GM21423 (cell line): ENCODE data around the gene PAX7.

Source experiments
- ATAC-seq: cut with Tn5 transposase; IDR thresholded peaks from one replicate; pipeline ENCODE4 v1.9.1; 2021; ENCODE audit warnings: mild to moderate bottlenecking, moderate library complexity; ENCODE audit not compliant: unreplicated experiment

PAX7 gene

DNA sequence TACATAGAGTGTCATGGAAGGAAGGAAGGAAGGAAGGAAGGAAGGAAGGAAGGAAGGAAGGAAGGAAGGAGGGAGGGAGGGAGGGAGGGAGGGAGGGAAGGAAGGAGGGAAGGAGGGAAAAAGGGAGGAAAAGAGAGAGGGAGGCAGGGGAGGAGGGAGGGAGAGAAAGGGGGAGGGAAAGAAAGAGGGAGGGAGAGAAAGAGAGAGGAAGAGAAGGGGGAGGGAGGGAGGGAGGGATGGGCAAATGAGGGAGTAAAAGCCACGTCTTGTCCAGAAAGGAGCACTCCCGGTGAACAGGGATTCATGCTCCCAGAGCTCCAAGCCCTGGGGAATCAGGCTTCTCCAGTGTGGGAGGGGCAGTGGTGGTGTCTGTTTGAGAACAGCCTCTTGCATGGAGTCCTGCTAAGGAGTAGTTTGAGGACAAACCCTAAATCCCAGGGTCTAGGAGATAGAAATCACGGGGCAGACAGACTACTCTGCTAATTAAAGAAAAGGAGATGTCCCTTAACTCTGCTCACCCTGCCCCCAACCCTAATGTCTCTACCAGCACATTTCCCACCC, 157.3 kb downstream of the PAX7 start:
- no peak for ATAC-seq

DNA sequence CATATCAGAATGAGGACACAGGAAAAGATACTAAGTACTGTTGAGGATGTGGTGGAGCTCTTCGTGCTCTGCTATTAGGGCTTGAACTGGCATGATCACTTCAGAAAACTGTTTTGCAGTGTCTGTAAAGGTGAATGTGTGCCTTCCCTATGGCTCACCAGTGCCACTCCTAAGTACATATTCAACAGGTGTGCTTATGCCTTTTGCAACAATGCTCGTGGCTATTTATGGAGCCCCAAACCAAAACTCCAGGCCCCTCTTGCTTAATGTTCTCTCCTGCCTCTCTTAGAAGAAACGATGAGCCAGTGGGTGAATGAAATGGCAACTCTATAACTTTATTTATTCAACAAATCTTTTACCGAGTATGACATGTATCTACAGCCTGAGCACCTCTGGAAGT, 158.6 kb downstream of the PAX7 start:
- ATAC-seq, result no peak

DNA sequence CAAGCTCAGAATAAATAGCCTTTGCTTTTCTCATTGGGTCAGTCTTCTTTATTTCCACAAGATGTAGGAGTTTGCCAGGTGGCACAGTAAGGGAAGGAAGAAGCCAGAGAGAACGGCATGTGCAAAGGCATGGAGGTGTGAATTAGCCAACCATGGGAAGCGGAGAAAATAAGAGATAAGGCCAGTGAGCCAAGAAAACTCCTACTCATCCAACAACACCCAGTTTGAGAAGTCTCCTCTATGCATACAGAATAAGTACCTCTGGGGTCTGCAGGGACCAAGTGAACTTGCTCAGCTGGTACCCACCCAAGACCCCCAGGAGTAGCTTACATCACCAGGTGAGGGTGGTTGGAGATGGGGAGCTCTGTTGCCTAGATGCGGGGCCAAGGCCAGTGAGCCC, 162.1 kb downstream of the PAX7 start:
- ATAC-seq, result no peak

DNA sequence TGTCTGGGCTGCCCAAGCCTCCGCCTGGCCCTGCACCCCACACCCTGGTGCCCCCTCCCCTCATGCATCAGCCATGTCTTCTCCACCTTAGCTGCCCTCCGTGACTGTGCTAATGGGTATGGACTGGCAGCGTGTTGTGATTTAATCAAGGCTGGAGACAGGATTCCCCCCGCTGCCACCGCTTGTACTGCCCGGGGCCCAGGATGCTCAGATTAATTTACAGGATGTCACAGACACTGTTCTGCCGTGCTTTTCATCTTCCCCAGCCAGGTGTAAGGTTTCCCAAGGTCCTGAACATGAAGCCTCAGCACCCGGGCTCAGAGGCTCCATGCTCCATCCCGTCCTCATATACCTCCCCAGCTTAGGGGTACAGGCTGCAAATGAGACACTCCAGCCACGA, 162.5 kb downstream of the PAX7 start:
- no peak for ATAC-seq

DNA sequence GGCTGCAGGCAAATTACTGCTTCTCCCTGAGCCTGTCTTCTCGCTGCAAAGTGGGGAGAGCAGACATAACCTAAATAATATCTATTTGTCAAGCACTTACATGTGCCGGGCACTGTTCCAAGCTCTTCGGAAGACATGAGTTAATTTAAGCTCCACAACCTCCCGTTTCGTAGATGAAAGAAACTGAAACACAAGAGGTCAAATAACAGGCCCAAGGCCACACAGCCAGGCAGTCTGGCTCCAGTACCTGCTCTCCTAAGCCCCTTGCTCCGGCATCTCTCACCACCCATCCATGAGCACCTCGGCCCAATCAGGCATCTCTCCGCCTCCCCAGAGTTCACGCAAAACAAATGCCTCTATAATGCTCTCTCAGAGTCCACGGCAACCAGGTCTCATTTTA, 163.4 kb downstream of the PAX7 start:
- no peak for ATAC-seq

DNA sequence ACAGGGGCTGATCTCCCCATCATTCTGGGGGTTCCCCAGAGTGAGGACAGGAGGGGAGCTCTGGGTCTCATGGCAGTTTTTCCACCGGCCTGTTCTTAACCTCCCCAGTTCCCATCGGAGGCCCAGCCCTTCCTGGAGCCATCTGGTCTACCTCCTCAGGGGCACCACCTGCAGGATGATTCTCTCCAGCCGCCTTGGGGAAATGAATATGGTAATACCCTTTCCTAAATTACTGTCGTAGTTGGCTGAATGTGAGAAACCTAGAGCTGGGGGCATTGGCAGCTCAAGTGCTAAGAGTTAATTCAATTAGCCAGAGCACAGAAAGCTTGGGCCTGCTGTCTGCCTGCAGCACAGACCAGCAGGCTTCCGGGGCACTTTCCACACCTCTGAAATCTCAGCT, 163.9 kb downstream of the PAX7 start:
- no peak for ATAC-seq

DNA sequence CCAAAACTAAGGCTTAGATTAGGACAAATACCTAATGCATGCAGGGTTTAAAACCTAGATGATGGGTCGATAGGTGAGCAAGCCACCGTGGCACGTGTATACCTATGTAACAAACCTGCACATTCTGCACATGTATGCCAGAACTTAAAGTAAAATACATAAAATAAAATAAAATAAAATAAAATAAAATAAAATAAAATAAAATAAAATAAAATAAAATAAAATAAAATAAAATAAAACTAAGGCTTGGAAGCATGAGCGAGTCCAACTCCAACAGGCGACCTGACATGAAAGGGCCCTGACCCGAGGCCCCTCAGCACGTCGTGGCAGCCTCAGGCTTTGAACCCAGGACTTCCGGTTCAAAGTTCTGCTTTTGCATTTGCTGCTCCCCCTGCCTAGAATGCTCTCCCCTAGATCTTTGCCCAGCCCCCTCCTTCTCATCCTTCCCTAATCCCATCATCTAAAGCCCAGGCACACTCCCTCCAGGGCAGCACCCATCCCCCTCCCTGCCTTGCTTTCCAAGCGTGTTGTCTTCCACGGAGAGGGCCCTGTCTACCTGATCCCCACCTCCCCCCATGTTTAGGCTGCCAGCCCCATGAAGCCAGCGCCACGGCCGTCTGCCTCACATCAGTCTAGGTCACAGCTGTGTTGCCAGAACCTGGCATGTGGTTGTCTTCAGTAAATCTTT, 164.5 kb downstream of the PAX7 start:
- no peak for ATAC-seq

DNA sequence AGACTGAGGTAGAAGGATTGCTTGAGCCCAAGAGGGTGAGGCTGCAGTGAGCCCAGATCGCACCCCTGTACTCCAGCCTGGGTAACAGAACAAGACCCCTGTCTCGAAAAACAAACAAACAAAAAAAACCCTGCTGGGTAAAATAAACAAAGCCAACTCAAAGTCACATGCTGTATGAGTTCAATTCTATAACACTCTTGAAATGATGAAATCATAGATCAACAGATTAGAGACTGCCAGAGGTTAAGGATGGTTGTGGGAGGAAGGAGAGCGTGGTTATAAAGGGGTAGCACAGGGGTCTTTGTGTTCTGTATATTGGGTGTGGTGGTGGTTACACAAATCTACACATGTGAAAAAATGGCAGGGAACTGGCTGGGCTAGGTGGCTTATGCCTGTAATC, 166.3 kb downstream of the PAX7 start:
- ATAC-seq, result no peak
